HCT116 (cell line): ENCODE data around the gene TBC1D14. TPM values are rescaled to one million over a fixed set of nuclear protein-coding genes. Genes with fewer than 3 reads are reported as not detected.

Source experiments
- ATAC-seq: fragments of 200-7000 bp; cut with Tn5 transposase; 2 replicates; pipeline ENCODE4 v1.9.1; 2020; ENCODE audit warnings: mild to moderate bottlenecking, moderate library complexity
- BruUV-seq: library from RNA; stranded (reverse); fragments of 400-500 nt; replicated peaks from 2 replicates; lab custom pipeline; 2021; lab: Mats Ljungman, UMichigan
- CTCF ChIA-PET: fragments of 300-600 bp; sonication (Branson Sonifier 250); formaldehyde crosslinking; loops from one replicate; lab custom pipeline; 2021; ENCODE audit warnings: antibody characterized with exemption; lab: Charles Lee
- POLR2A ChIA-PET: fragments of 300-600, 350-600 bp; sonication (Branson Sonifier 250); formaldehyde crosslinking; loops from one replicate; lab custom pipeline; 2021; ENCODE audit warnings: antibody characterized with exemption; lab: Charles Lee
- RAD21 ChIA-PET, 2 experiments: fragments of 300-600 bp; sonication (Branson Sonifier 250); formaldehyde crosslinking; loops; one replicate each; lab custom pipeline; 2023; ENCODE audit warnings: low total read pairs in 2 of 2; ENCODE audit not compliant: uncharacterized antibody in 2 of 2, unreplicated experiment in 2 of 2, low non-redundant PET in 1 of 2; lab: Charles Lee
- DNase-seq: peaks from one replicate; pipeline ENCODE4 v3.0.0-alpha.2; 2010; ENCODE audit warnings: low read depth, low spot score
- H2AFZ ChIP-seq: fragments of 200-600 bp; shearing (Covaris generic), sonication (generic); 2 replicates; pipeline ENCODE4 v1.6.1; 2017; ENCODE audit warnings: low read depth, mixed run types, mixed read lengths, antibody characterized with exemption, low read length; ENCODE audit not compliant: poor library complexity, severe bottlenecking
- H3K27ac ChIP-seq: 2 replicates; pipeline ENCODE4 v1.5.1; 2012; ENCODE audit warnings: low read depth, low read length
- H3K27me3 ChIP-seq: fragments of 200-600 bp; sonication (generic); 2 replicates; pipeline ENCODE4 v1.6.1; 2016; ENCODE audit warnings: mixed run types, low read length, mixed read lengths; ENCODE audit not compliant: insufficient read depth
- H3K36me3 ChIP-seq, 2 experiments: fragments of 200-500 bp in 1 of 2; fragments of 200-600 bp in 1 of 2; sonication (Bioruptor generic) in 1 of 2; sonication (generic) in 1 of 2; 2 replicates each; pipeline versions ENCODE4 v1.5.1 to v1.6.1; 2014 to 2016; ENCODE audit warnings: low read length in 2 of 2, inconsistent platforms in 1 of 2, mixed read lengths in 1 of 2, mixed run types in 1 of 2; ENCODE audit not compliant: insufficient read depth in 2 of 2, control insufficient read depth in 1 of 2
- H3K4me1 ChIP-seq, 2 experiments: fragments of 200-600 bp in 1 of 2; sonication (generic) in 1 of 2; 2 replicates each; pipeline versions ENCODE4 v1.5.1 to v1.6.1; 2012 to 2017; ENCODE audit warnings: low read length in 2 of 2, inconsistent platforms in 1 of 2, mild to moderate bottlenecking in 1 of 2, mixed read lengths in 1 of 2, mixed run types in 1 of 2, moderate library complexity in 1 of 2; ENCODE audit not compliant: insufficient read depth in 2 of 2, control insufficient read depth in 1 of 2
- H3K4me2 ChIP-seq: fragments of 200-600 bp; sonication (generic); 2 replicates; pipeline ENCODE4 v1.6.1; 2017; ENCODE audit warnings: mixed run types, low read length, mixed read lengths
- H3K4me3 ChIP-seq, 2 experiments: fragments of 200-600 bp in 1 of 2; sonication (generic) in 1 of 2; replicated peaks in 1 of 2; 2 replicates each; pipeline ENCODE4 v1.5.1; 2011 to 2016; ENCODE audit warnings: low read length in 2 of 2, control low read depth in 1 of 2, low read depth in 1 of 2, mild to moderate bottlenecking in 1 of 2, mixed read lengths in 1 of 2, mixed run types in 1 of 2
- H3K79me2 ChIP-seq: fragments of 200-600 bp; sonication (generic); 2 replicates; pipeline ENCODE4 v1.6.1; 2017; ENCODE audit warnings: mild to moderate bottlenecking, mixed run types, low read length, moderate library complexity, mixed read lengths; ENCODE audit not compliant: insufficient read depth
- H3K9ac ChIP-seq: fragments of 200-600 bp; sonication (generic); 2 replicates; pipeline ENCODE4 v1.6.1; 2016; ENCODE audit warnings: low read length, mixed read lengths
- H3K9me2 ChIP-seq: fragments of 200-600 bp; sonication (generic), shearing (Covaris generic); 2 replicates; pipeline ENCODE4 v1.6.1; 2017; ENCODE audit warnings: mixed run types, mild to moderate bottlenecking, moderate library complexity; ENCODE audit not compliant: insufficient read depth
- H3K9me3 ChIP-seq, 2 experiments: fragments of 200-500 bp in 1 of 2; fragments of 200-600 bp in 1 of 2; sonication (Bioruptor generic) in 1 of 2; sonication (generic) in 1 of 2; 2 replicates each; pipeline ENCODE4 v1.6.1; 2014 to 2017; ENCODE audit warnings: low read length in 2 of 2, mixed read lengths in 2 of 2, inconsistent platforms in 1 of 2, low read depth in 1 of 2, mild to moderate bottlenecking in 1 of 2, mixed run types in 1 of 2, moderate library complexity in 1 of 2; ENCODE audit not compliant: control insufficient read depth in 1 of 2, insufficient read depth in 1 of 2
- H4K20me1 ChIP-seq: fragments of 200-600 bp; sonication (generic), shearing (Covaris generic); 2 replicates; pipeline ENCODE4 v1.6.1; 2017; ENCODE audit warnings: mixed run types, mild to moderate bottlenecking, moderate library complexity; ENCODE audit not compliant: insufficient read depth
- CEBPB ChIP-seq: IDR thresholded peaks from 2 replicates; pipeline ENCODE4 v1.6.1; 2012; ENCODE audit warnings: low read depth
- EGR1 ChIP-seq: IDR thresholded peaks from 2 replicates; pipeline ENCODE4 v1.6.1; 2012; ENCODE audit warnings: low read depth
- FOSL1 ChIP-seq: IDR thresholded peaks from 2 replicates; pipeline ENCODE4 v1.6.1; 2012; ENCODE audit warnings: low read depth
- JUND ChIP-seq: IDR thresholded peaks from 2 replicates; pipeline ENCODE4 v1.6.1; 2012
- MAX ChIP-seq: IDR thresholded peaks from 2 replicates; pipeline ENCODE4 v1.6.1; 2012
- POLR2AphosphoS5 ChIP-seq: IDR thresholded peaks from 2 replicates; pipeline ENCODE4 v1.6.1; 2011; ENCODE audit warnings: mild to moderate bottlenecking, low read depth, low read length, moderate library complexity
- ZBTB33 ChIP-seq: IDR thresholded peaks from 2 replicates; pipeline ENCODE4 v1.6.1; 2011; ENCODE audit warnings: mild to moderate bottlenecking, low read length, moderate library complexity; ENCODE audit not compliant: insufficient replicate concordance; ENCODE audit errors: extremely low read depth
- ZFX ChIP-seq: fragments of 450-650 bp; IDR thresholded peaks from 2 replicates; pipeline ENCODE4 v1.6.1; 2017
- ZNF274 ChIP-seq: fragments of 200-500 bp; sonication (Bioruptor generic); IDR thresholded peaks from 2 replicates; pipeline ENCODE4 v1.6.1; 2014; ENCODE audit warnings: mild to moderate bottlenecking, low read depth, low read length, inconsistent platforms
- intact Hi-C: fragments of 100-400 bp; cut with micrococcal nuclease; formaldehyde crosslinking; loops from 2 replicates; pipeline ENCODE4 v1.10.0; 2022
- total RNA-seq: library from RNA; stranded (reverse); gene quantifications from one replicate; pipeline ENCODE4 v1.2.1, GENCODE V29; 2021; ENCODE audit not compliant: unreplicated experiment

Gene TBC1D14
- total RNA-seq, 1 experiment from 2014 or later = 62.9 TPM

- Histone ChIP-seq H2AFZ (no peak overlapping the region), H3K9me3 (no peaks in the 10 kb centered on the region), H3K4me2 (peak overlapping the region; percentile 27), H3K79me2 (no peaks in the 10 kb centered on the region), H3K27ac (no peak overlapping the region), H3K9me2 (no peaks in the 10 kb centered on the region), H3K9ac (no peak overlapping the region), H3K27me3 (no peaks in the 10 kb centered on the region), H3K36me3 (peaks cover 3 to 14% of the 10 kb centered on the region in 2 experiments; a peak in 2 of 4 replicates), H3K4me1 (peaks cover 4 to 47% of the 10 kb centered on the region in 2 experiments), H3K4me3 (no peak overlapping the region), H4K20me1 (no peaks in the 10 kb centered on the region)
- DNase-seq (no peak), ATAC-seq (peak; percentile 34; the same call in 1 of the 2 replicates)
- POLR2A ChIA-PET = interaction anchor here (0.7 kb wide), 1 partner anchor 20 kb away, joined by 4 read pairs; no protein-coding TSS in a partner anchor
- TF ChIP-seq ZBTB33 (no peak), EGR1 (no peak), ZNF274 (no peak), JUND (no peak), CEBPB (no peak), POLR2AphosphoS5 (no peak), FOSL1 (no peak), MAX (no peak), ZFX (no peak)
- CTCF ChIA-PET = interaction anchor here (1.1 to 1.5 kb wide), 2 partner anchors 9 to 36 kb away, joined by 3 read pairs; no protein-coding TSS in a partner anchor
- intact Hi-C loops = no loop called here
- no TSS peak for BruUV-seq
- RAD21 ChIA-PET = no interaction called here
Observed at GRCh38 chr4:7034262-7035081, 124.8 kb downstream of the TBC1D14 start.
